Mesendoderm (in vitro differentiated cells): Measurements from ENCODE around the gene CDK5RAP2.

Source experiments
- DNase-seq: peaks from one replicate; pipeline ENCODE4 v3.0.0; 2013
- H2AK5ac ChIP-seq: 2 replicates; pipeline ENCODE4 v1.6.1; 2013; ENCODE audit warnings: low read length, inconsistent platforms
- H2BK120ac ChIP-seq: 2 replicates; pipeline ENCODE4 v1.6.1; 2013; ENCODE audit warnings: low read depth, mild to moderate bottlenecking, low read length, moderate library complexity, mixed read lengths
- H2BK15ac ChIP-seq: replicated peaks from 2 replicates; pipeline ENCODE4 v1.6.1; 2013; ENCODE audit warnings: low read depth, mild to moderate bottlenecking, moderate library complexity
- H2BK5ac ChIP-seq: 2 replicates; pipeline ENCODE4 v1.6.1; 2013; ENCODE audit warnings: low read length, inconsistent platforms
- H3K18ac ChIP-seq: 2 replicates; pipeline ENCODE4 v1.6.1; 2013; ENCODE audit warnings: mild to moderate bottlenecking, low read length, mixed read lengths
- H3K23ac ChIP-seq: one replicate; pipeline ENCODE4 v1.6.1; 2013; ENCODE audit warnings: low read length
- H3K27ac ChIP-seq: 2 replicates; pipeline ENCODE4 v1.5.1; 2013; ENCODE audit warnings: low read depth, mild to moderate bottlenecking, inconsistent platforms, low read length, moderate library complexity
- H3K27me3 ChIP-seq: 2 replicates; pipeline ENCODE4 v1.6.1; 2013; ENCODE audit warnings: low read length, control low read depth, mild to moderate bottlenecking, inconsistent platforms; ENCODE audit not compliant: insufficient read depth, poor library complexity
- H3K36me3 ChIP-seq: 2 replicates; pipeline ENCODE4 v1.6.1; 2013; ENCODE audit warnings: low read length, inconsistent platforms; ENCODE audit not compliant: control insufficient read depth, insufficient read depth
- H3K4ac ChIP-seq: one replicate; pipeline ENCODE4 v1.6.1; 2013; ENCODE audit warnings: low read depth, mild to moderate bottlenecking, low read length, moderate library complexity
- H3K4me1 ChIP-seq: 2 replicates; pipeline ENCODE4 v1.6.1; 2013; ENCODE audit warnings: low read depth, low read length, inconsistent platforms; ENCODE audit not compliant: control insufficient read depth
- H3K4me2 ChIP-seq: 2 replicates; pipeline ENCODE4 v1.6.1; 2013; ENCODE audit warnings: low read length
- H3K4me3 ChIP-seq: 2 replicates; pipeline ENCODE4 v1.5.1; 2013; ENCODE audit warnings: mild to moderate bottlenecking, low read length
- H3K56ac ChIP-seq: one replicate; pipeline ENCODE4 v1.6.1; 2013; ENCODE audit warnings: low read length
- H3K79me1 ChIP-seq: 2 replicates; pipeline ENCODE4 v1.6.1; 2013; ENCODE audit warnings: low read length, inconsistent platforms
- H3K79me2 ChIP-seq: 2 replicates; pipeline ENCODE4 v1.6.1; 2013; ENCODE audit warnings: mild to moderate bottlenecking, low read length; ENCODE audit not compliant: control insufficient read depth, insufficient read depth
- H3K9ac ChIP-seq: 2 replicates; pipeline ENCODE4 v1.6.1; 2013; ENCODE audit warnings: low read length, inconsistent platforms
- H4K5ac ChIP-seq: one replicate; pipeline ENCODE4 v1.6.1; 2013; ENCODE audit warnings: low read length
- H4K8ac ChIP-seq: one replicate; pipeline ENCODE4 v1.6.1; 2013; ENCODE audit warnings: low read depth, mild to moderate bottlenecking, control low read depth, low read length, moderate library complexity
- WGBS: extraction: QIAGEN DNeasy Blood & Tissue Kit; methylation state at CpG from one replicate; pipeline ENCODE4 v1.1.7; 2013; ENCODE audit warnings: low lambda C conversion rate, missing lambda C conversion rate; ENCODE audit not compliant: insufficient coverage; ENCODE audit errors: extremely low coverage; 5-methylcytosine and 5-hydroxymethylcytosine counted together

Gene CDK5RAP2

GRCh38 chr9:120413121-120414048, 166.6 kb downstream of the CDK5RAP2 start:
- no peak overlapping the region for H2BK5ac ChIP-seq
- no CpG with 5 or more reads among the region's 15 CpGs for WGBS
- peak overlapping the region; percentile 51 for H3K56ac ChIP-seq
- H2AK5ac ChIP-seq, result no peak overlapping the region
- H3K18ac ChIP-seq, result no peak overlapping the region
- H3K4me1 ChIP-seq, result no peaks in the 10 kb centered on the region
- no peak overlapping the region for H4K5ac ChIP-seq
- H2BK120ac ChIP-seq, result no peak overlapping the region
- peak overlapping the region; percentile 43 for H3K27ac ChIP-seq
- no peak overlapping the region for H3K23ac ChIP-seq
- H4K8ac ChIP-seq, result no peak overlapping the region
- DNase-seq, result peak; percentile 55
- H3K79me2 ChIP-seq, result no peaks in the 10 kb centered on the region
- H3K9ac ChIP-seq, result no peak overlapping the region
- H2BK15ac ChIP-seq, result no peak overlapping the region
- no peak overlapping the region for H3K4ac ChIP-seq
- H3K36me3 ChIP-seq, result no peaks in the 10 kb centered on the region
- H3K4me3 ChIP-seq, result no peak overlapping the region
- H3K27me3 ChIP-seq, result no peaks in the 10 kb centered on the region
- no peaks in the 10 kb centered on the region for H3K79me1 ChIP-seq
- H3K4me2 ChIP-seq, result no peak overlapping the region

- H2BK120ac ChIP-seq, result no peak overlapping the region
- H4K5ac ChIP-seq, result no peak overlapping the region
These were observed 167.5 kb downstream of the CDK5RAP2 start for GRCh38 chr9:120412425-120412951.

GRCh38 chr9:120411862-120412424, 168.0 kb downstream of the CDK5RAP2 start:
- H4K5ac ChIP-seq, result no peak overlapping the region
- no peak overlapping the region for H3K4me3 ChIP-seq
- H3K4me2 ChIP-seq, result no peak overlapping the region
- H2AK5ac ChIP-seq, result no peak overlapping the region
- H3K79me2 ChIP-seq, result no peaks in the 10 kb centered on the region
- no peaks in the 10 kb centered on the region for H3K27me3 ChIP-seq
- H3K4ac ChIP-seq, result no peak overlapping the region
- no peaks in the 10 kb centered on the region for H3K36me3 ChIP-seq
- H3K18ac ChIP-seq, result no peak overlapping the region
- no peaks in the 10 kb centered on the region for H3K79me1 ChIP-seq
- no peaks in the 10 kb centered on the region for H3K4me1 ChIP-seq
- H3K27ac ChIP-seq, result no peak overlapping the region
- H3K56ac ChIP-seq, result no peak overlapping the region
- H3K23ac ChIP-seq, result no peak overlapping the region
- H4K8ac ChIP-seq, result no peak overlapping the region
- no peak overlapping the region for H3K9ac ChIP-seq
- H2BK120ac ChIP-seq, result no peak overlapping the region
- H2BK5ac ChIP-seq, result no peak overlapping the region
- DNase-seq, result peak; percentile 64
- no peak overlapping the region for H2BK15ac ChIP-seq
- WGBS, result no CpG with 5 or more reads among the region's 5 CpGs

More at GRCh38 chr9:120412425-120412951, 167.5 kb downstream of the CDK5RAP2 start:
- Histone ChIP-seq H3K23ac (no peak overlapping the region), H3K4me1 (no peaks in the 10 kb centered on the region), H3K4me2 (no peak overlapping the region), H2AK5ac (no peak overlapping the region), H3K4ac (no peak overlapping the region), H3K27me3 (no peaks in the 10 kb centered on the region), H3K18ac (no peak overlapping the region), H4K8ac (no peak overlapping the region), H3K79me1 (no peaks in the 10 kb centered on the region), H2BK15ac (no peak overlapping the region), H2BK5ac (no peak overlapping the region), H3K56ac (no peak overlapping the region), H3K4me3 (no peak overlapping the region), H3K79me2 (no peaks in the 10 kb centered on the region), H3K9ac (no peak overlapping the region), H3K36me3 (no peaks in the 10 kb centered on the region), H3K27ac (no peak overlapping the region)
- peak; percentile 27 for DNase-seq
- no CpG with 5 or more reads among the region's 4 CpGs for WGBS

- no peak for DNase-seq
- Histone ChIP-seq H3K9ac (no peak overlapping the region), H3K27ac (no peak overlapping the region), H3K4me2 (no peak overlapping the region), H3K23ac (no peak overlapping the region), H3K18ac (no peak overlapping the region), H4K8ac (no peak overlapping the region), H3K36me3 (no peaks in the 10 kb centered on the region), H3K79me2 (no peaks in the 10 kb centered on the region), H3K79me1 (no peaks in the 10 kb centered on the region), H3K27me3 (no peaks in the 10 kb centered on the region), H2BK5ac (no peak overlapping the region), H2BK15ac (no peak overlapping the region), H2BK120ac (no peak overlapping the region), H2AK5ac (no peak overlapping the region), H3K56ac (no peak overlapping the region), H3K4me3 (no peak overlapping the region), H3K4me1 (no peaks in the 10 kb centered on the region), H3K4ac (no peak overlapping the region), H4K5ac (no peak overlapping the region)
- WGBS, result no CpG with 5 or more reads among the region's 3 CpGs
These were observed 169.0 kb downstream of the CDK5RAP2 start for GRCh38 chr9:120410925-120411501.

- Histone ChIP-seq H3K56ac (no peak overlapping the region), H2AK5ac (no peak overlapping the region), H4K5ac (no peak overlapping the region), H3K18ac (no peak overlapping the region), H2BK5ac (no peak overlapping the region), H2BK15ac (no peak overlapping the region), H4K8ac (no peak overlapping the region), H3K4me2 (no peak overlapping the region), H2BK120ac (no peak overlapping the region), H3K9ac (no peak overlapping the region), H3K4ac (no peak overlapping the region), H3K79me2 (no peaks in the 10 kb centered on the region), H3K79me1 (no peaks in the 10 kb centered on the region), H3K27ac (no peak overlapping the region), H3K4me1 (no peaks in the 10 kb centered on the region), H3K23ac (no peak overlapping the region), H3K4me3 (no peak overlapping the region), H3K27me3 (no peaks in the 10 kb centered on the region), H3K36me3 (peaks cover 1% of the 10 kb centered on the region)
- DNase-seq, result no peak
- WGBS, result no CpG with 5 or more reads among the region's 14 CpGs
These were observed 171.2 kb downstream of the CDK5RAP2 start for GRCh38 chr9:120408680-120409258.
